Measurements from ENCODE around the gene GPR156. TPM values are rescaled to one million over a fixed set of nuclear protein-coding genes. Genes with fewer than 3 reads are reported as not detected.

The GPR156 gene
- polyA plus RNA-seq, 1 donor (not counting 4 experiments of a cell fraction or from before 2014, with no cell fraction given) = 0.17 TPM

- no peak for FAIRE-seq
- Histone ChIP-seq H3K9me1 (ENCODE audit: control insufficient read depth, extremely low read depth, insufficient read depth, low read length) (no peaks in the 10 kb centered on the region), H3K9me3 (ENCODE audit: control insufficient read depth, low read depth, low read length) (no peaks in the 10 kb centered on the region), H3K79me2 (ENCODE audit: control insufficient read depth, insufficient read depth, low read length) (no peaks in the 10 kb centered on the region), H3K9ac (ENCODE audit: control insufficient read depth, extremely low read depth, insufficient read depth, low read length) (no peak overlapping the region), H2AFZ (ENCODE audit: control insufficient read depth, low read length) (no peak overlapping the region), H3K4me3 (ENCODE audit: control insufficient read depth in 2 of 3, extremely low read depth in 1 of 3, insufficient read depth in 2 of 3, low read depth in 1 of 3, low read length in 3 of 3) (no peak overlapping the region), H3K27me3 (ENCODE audit: control insufficient read depth, extremely low read depth, insufficient read depth, low read length) (no peaks in the 10 kb centered on the region), H3K27ac (ENCODE audit: control insufficient read depth, insufficient read depth, low read length) (no peak overlapping the region), H3K36me3 (ENCODE audit: control insufficient read depth in 2 of 2, extremely low read depth in 1 of 2, insufficient read depth in 2 of 2, low read length in 2 of 2) (no peaks in the 10 kb centered on the region), H4K20me1 (ENCODE audit: control insufficient read depth, extremely low read depth, insufficient read depth, low read length) (no peaks in the 10 kb centered on the region), H3K4me1 (ENCODE audit: control insufficient read depth, extremely low read depth, insufficient read depth, low read length) (no peaks in the 10 kb centered on the region), H3K4me2 (ENCODE audit: control insufficient read depth, extremely low read depth, insufficient read depth, low read depth, low read length) (no peak overlapping the region)
- dilution Hi-C loops (cut with MboI; ENCODE audit: extremely low pct_ligation_motif_present, low sequenced_read_pairs) = no loop called here
- TF ChIP-seq EZH2 (IDR thresholded peaks at IDR 0.05; ENCODE audit: low read length) (no peak), CTCF (optimal IDR thresholded peaks at IDR 0.05 in 1 of 3, IDR thresholded peaks at IDR 0.05 in 1 of 3, conservative IDR thresholded peaks at IDR 0.05 in 1 of 3; ENCODE audit: extremely low read depth in 1 of 3, insufficient read depth in 2 of 3, low read length in 3 of 3) (no peak)
- DNase-seq (ENCODE audit: low read depth, low spot score) = no peak
Measured at GRCh38 chr3:120272286-120272685, 12.7 kb downstream of the GPR156 start.

- H3K27ac ChIP-seq (ENCODE audit: control insufficient read depth, insufficient read depth, low read length) = no peak overlapping the region
- H3K36me3 ChIP-seq (ENCODE audit: control insufficient read depth in 2 of 2, extremely low read depth in 1 of 2, insufficient read depth in 2 of 2, low read length in 2 of 2) = no peaks in the 10 kb centered on the region
- H3K4me3 ChIP-seq (ENCODE audit: control insufficient read depth in 2 of 3, extremely low read depth in 1 of 3, insufficient read depth in 2 of 3, low read depth in 1 of 3, low read length in 3 of 3) = no peak overlapping the region
- DNase-seq (ENCODE audit: low read depth, low spot score) (no peak), FAIRE-seq (no peak)
- dilution Hi-C loops (cut with MboI; ENCODE audit: extremely low pct_ligation_motif_present, low sequenced_read_pairs) = no loop called here
- no peaks in the 10 kb centered on the region for H3K4me1 ChIP-seq (ENCODE audit: control insufficient read depth, extremely low read depth, insufficient read depth, low read length)
- H3K79me2 ChIP-seq (ENCODE audit: control insufficient read depth, insufficient read depth, low read length) = no peaks in the 10 kb centered on the region
- H3K27me3 ChIP-seq (ENCODE audit: control insufficient read depth, extremely low read depth, insufficient read depth, low read length) = no peaks in the 10 kb centered on the region
- H3K9ac ChIP-seq (ENCODE audit: control insufficient read depth, extremely low read depth, insufficient read depth, low read length) = no peak overlapping the region
- H3K4me2 ChIP-seq (ENCODE audit: control insufficient read depth, extremely low read depth, insufficient read depth, low read depth, low read length) = no peak overlapping the region
- no peak for TF ChIP-seq EZH2 (IDR thresholded peaks at IDR 0.05; ENCODE audit: low read length)
- TF ChIP-seq CTCF (optimal IDR thresholded peaks at IDR 0.05 in 1 of 3, IDR thresholded peaks at IDR 0.05 in 1 of 3, conservative IDR thresholded peaks at IDR 0.05 in 1 of 3; ENCODE audit: extremely low read depth in 1 of 3, insufficient read depth in 2 of 3, low read length in 3 of 3) = no peak
- H4K20me1 ChIP-seq (ENCODE audit: control insufficient read depth, extremely low read depth, insufficient read depth, low read length) = no peaks in the 10 kb centered on the region
- no peaks in the 10 kb centered on the region for H3K9me1 ChIP-seq (ENCODE audit: control insufficient read depth, extremely low read depth, insufficient read depth, low read length)
- no peak overlapping the region for H2AFZ ChIP-seq (ENCODE audit: control insufficient read depth, low read length)
- H3K9me3 ChIP-seq (ENCODE audit: control insufficient read depth, low read depth, low read length) = no peaks in the 10 kb centered on the region
Measured at GRCh38 chr3:120265989-120266388, 19.0 kb downstream of the GPR156 start.

Measured in keratinocyte (primary cell).